GM12865 (cell line): ENCODE measurements around the gene G2E3.
"Not testable (repeated sequence)": the region's sequence is repeated elsewhere in the genome, so short reads cannot be mapped to it uniquely, and the experiment has no call there.

ENCODE experiments used
- DNase-seq: peaks from one replicate; pipeline ENCODE4 v3.0.0; 2010; ENCODE audit warnings: low read depth
- H3K4me3 ChIP-seq: 2 replicates; pipeline ENCODE4 v1.5.1; 2011; ENCODE audit warnings: mild to moderate bottlenecking, low read depth, low read length, control low read depth
- TF ChIP-seq, protein P1 (sequence below): IDR thresholded peaks from 2 replicates; pipeline ENCODE4 v1.5.1; 2011; ENCODE audit warnings: low read length, control low read depth, low read depth, inconsistent platforms; ENCODE audit not compliant: insufficient read depth; ENCODE audit errors: missing control alignments

The G2E3 gene

DNA sequence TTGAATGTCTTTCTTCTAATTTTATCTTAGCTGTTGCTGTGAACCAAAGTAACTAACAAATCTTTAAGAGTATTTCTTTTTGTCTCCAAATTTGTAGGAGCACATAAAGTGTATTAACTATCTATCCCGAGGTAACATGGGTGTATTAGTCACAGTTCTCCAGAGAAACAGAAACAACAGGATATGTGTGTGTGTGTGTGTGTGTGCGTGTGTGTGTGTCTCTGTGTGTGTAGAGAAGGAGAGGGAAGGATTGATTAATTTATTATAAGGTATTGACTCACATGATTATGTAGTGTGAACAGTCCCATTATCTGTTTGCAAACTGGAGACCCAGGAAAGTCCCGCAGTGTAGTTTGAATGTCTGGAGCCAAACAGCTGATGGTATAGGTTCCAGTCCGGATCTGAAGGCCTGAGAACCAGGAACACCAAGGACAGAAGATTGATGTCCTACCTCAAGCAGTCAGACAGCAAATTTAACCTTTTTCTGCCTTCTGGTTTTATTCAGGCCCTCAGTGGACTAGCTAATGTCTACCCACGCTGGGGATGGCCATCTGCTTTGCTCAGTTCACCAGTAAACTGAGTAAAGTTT lies 14.4 kb downstream of the G2E3 start:
- TF ChIP-seq, protein P1, sequence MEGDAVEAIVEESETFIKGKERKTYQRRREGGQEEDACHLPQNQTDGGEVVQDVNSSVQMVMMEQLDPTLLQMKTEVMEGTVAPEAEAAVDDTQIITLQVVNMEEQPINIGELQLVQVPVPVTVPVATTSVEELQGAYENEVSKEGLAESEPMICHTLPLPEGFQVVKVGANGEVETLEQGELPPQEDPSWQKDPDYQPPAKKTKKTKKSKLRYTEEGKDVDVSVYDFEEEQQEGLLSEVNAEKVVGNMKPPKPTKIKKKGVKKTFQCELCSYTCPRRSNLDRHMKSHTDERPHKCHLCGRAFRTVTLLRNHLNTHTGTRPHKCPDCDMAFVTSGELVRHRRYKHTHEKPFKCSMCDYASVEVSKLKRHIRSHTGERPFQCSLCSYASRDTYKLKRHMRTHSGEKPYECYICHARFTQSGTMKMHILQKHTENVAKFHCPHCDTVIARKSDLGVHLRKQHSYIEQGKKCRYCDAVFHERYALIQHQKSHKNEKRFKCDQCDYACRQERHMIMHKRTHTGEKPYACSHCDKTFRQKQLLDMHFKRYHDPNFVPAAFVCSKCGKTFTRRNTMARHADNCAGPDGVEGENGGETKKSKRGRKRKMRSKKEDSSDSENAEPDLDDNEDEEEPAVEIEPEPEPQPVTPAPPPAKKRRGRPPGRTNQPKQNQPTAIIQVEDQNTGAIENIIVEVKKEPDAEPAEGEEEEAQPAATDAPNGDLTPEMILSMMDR = no peak
- H3K4me3 ChIP-seq = no peak overlapping the region
- no peak for DNase-seq

DNA sequence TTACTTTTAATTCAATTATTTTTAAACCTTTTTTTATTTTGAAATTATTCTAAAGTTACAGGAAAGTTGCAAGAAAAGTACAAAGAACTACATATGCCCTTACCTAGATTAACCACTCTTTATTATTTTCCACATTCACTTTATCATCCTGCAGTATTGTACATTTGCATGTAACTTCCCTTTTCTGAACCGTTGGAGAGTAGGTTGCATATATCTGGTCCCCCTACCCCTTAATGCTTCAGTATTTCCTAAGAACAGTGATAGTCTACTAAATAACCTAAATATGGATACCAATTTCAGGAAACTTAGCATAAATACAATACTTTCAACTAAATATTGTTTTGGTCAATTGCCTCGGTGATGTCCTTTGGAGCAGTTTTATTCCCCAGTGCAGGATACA lies 15.0 kb downstream of the G2E3 start:
- TF ChIP-seq, protein P1 = no peak
- no peak overlapping the region for H3K4me3 ChIP-seq
- no peak for DNase-seq

- not testable (repeated sequence) for H3K4me3 ChIP-seq, DNase-seq
Observed at GRCh38 chr14:30574777-30575176, 15.8 kb downstream of the G2E3 start.

GRCh38 chr14:30576333-30576732 lies 17.4 kb downstream of the G2E3 start:
- H3K4me3 ChIP-seq, DNase-seq: not testable (repeated sequence)

GRCh38 chr14:30580616-30581282 lies 21.8 kb downstream of the G2E3 start:
- DNase-seq = no peak
- no peak overlapping the region for H3K4me3 ChIP-seq
- TF ChIP-seq, protein P1 = no peak

DNA sequence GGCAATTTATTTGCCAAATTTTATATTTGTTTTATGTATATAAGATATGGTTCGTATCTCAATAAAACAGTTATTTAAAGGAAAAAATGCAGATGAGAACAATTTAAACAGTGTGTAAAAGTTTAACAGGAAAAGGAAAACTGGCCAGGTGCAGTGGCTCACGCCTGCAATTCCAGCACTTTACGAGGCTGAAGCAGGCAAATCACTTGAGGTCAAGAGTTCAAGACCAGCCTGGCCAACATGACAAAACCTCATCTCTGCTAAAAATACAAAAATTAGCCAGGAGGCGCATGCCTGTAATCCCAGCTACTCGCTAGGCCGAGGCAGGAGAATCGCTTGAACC lies 22.3 kb downstream of the G2E3 start:
- TF ChIP-seq, protein P1 = no peak
- H3K4me3 ChIP-seq = no peak overlapping the region
- DNase-seq = no peak

DNA sequence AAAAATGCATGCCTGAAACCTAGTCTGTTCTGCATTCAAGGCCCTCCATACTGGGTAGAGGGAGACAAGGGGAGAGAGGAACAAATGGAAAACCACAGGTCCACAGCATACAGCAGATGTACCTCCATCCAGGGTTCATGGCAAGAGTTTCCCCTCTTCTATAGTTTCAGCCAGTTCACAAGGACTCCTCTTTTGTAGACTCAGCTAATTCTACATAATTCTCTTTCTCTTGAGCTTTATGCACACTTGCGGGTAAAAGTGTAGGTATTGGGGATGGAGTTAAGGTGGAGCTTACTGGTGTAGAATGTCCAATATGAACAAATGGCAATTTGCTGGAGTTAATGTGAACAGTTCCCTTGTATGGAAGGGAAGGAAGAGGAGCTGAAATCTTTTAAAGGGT lies 23.4 kb downstream of the G2E3 start:
- no peak overlapping the region for H3K4me3 ChIP-seq
- no peak for DNase-seq
- TF ChIP-seq, protein P1 = no peak

- TF ChIP-seq, protein P1 = no peak
- DNase-seq = no peak
- H3K4me3 ChIP-seq = no peak overlapping the region
Observed at GRCh38 chr14:30584058-30584630, 25.2 kb downstream of the G2E3 start.
